HepG2 (cell line): ENCODE data around the gene CEP131. TPM values are rescaled to one million over a fixed set of nuclear protein-coding genes. Genes with fewer than 3 reads are reported as not detected.

Source experiments
- AGO2 ChIP-seq: fragments of 200-400 bp; formaldehyde crosslinking; optimal IDR thresholded peaks from 2 replicates; pipeline ENCODE3; 2017; ENCODE audit warnings: mild to moderate bottlenecking, low read depth, low read length, moderate library complexity
- GATAD1 ChIP-seq: IDR thresholded peaks from 2 replicates; pipeline ENCODE4 v1.6.1; 2016; ENCODE audit warnings: missing genetic modification reagents, missing compliant biosample characterization
- GPBP1L1 ChIP-seq: sonication (generic); formaldehyde crosslinking; IDR thresholded peaks from 2 replicates; pipeline ENCODE4 v1.5.0; 2020; ENCODE audit warnings: mild to moderate bottlenecking, missing genetic modification reagents
- JUNB ChIP-seq: sonication (generic); formaldehyde crosslinking; IDR thresholded peaks from 2 replicates; pipeline ENCODE4 v1.8.0; 2022; ENCODE audit warnings: missing genetic modification reagents, mild to moderate bottlenecking, borderline replicate concordance
- SNAPC2 ChIP-seq: sonication (generic); formaldehyde crosslinking; IDR thresholded peaks from 2 replicates; pipeline ENCODE4 v1.8.1; 2022; ENCODE audit warnings: mild to moderate bottlenecking, missing genetic modification reagents
- SYNCRIP ChIP-seq: fragments of 200-400 bp; formaldehyde crosslinking; IDR thresholded peaks from 2 replicates; pipeline ENCODE4 v1.6.1; 2018; ENCODE audit warnings: mild to moderate bottlenecking, low read depth, low read length; ENCODE audit not compliant: insufficient read depth
- UBTF ChIP-seq: sonication (generic); formaldehyde crosslinking; IDR thresholded peaks from 2 replicates; pipeline ENCODE4 v1.4.0; 2020; ENCODE audit warnings: mild to moderate bottlenecking, missing genetic modification reagents
- ZXDC ChIP-seq: sonication (generic); formaldehyde crosslinking; IDR thresholded peaks from 2 replicates; pipeline ENCODE4 v1.5.0; 2020; ENCODE audit warnings: mild to moderate bottlenecking, missing genetic modification reagents
- polyA plus RNA-seq, 8 experiments: library from polyadenylated mRNA; depleted of rRNA in 3 of 8; stranded (reverse) in 7 of 8; unstranded in 1 of 8; fragments of >200 nt; fragmentation: Illumina TruSeq in 4 of 8; extraction: Trizol in 4 of 8; gene quantifications; 2 replicates each; pipeline versions ENCODE4 v1.2.1 to v1.2.3, GENCODE V29; 2011 to 2016; ENCODE audit warnings: low read depth in 4 of 8, missing spikeins in 1 of 8, mixed read lengths in 1 of 8; ENCODE audit not compliant: insufficient read depth in 1 of 8
- total RNA-seq, 5 experiments: library from RNA; depleted of rRNA; stranded (reverse); fragments of >200 nt; fragmentation: Illumina TruSeq; extraction: Trizol; gene quantifications; 2 replicates each; pipeline ENCODE4 v1.2.3, GENCODE V29; 2016; ENCODE audit warnings: low read depth in 1 of 5

The CEP131 gene
- total and polyA plus RNA-seq, 2 of the 13 experiments (the other 11 are each of a cell fraction or from before 2014, with no cell fraction given), result 5.0 to 16.8 TPM

GRCh38 chr17:81254955-81255717, 32.4 kb upstream of the CEP131 start (continued):
- no peak for TF ChIP-seq ZXDC (CRISPR knock-in tag)
- no peak for TF ChIP-seq GATAD1 (CRISPR knock-in tag)
- TF ChIP-seq AGO2, result peak; percentile 60
- no peak for TF ChIP-seq JUNB (CRISPR knock-in tag)
- TF ChIP-seq SYNCRIP, result no peak
- 0 out of 2 replicates have a peak, but pooled peaks have one; percentile 31 for TF ChIP-seq UBTF (CRISPR knock-in tag)
- no peak for TF ChIP-seq GPBP1L1 (CRISPR knock-in tag)
- TF ChIP-seq SNAPC2, result no peak
